GM12878 (cell line): ENCODE measurements around the gene PNMA1. TPM values are rescaled to one million over a fixed set of nuclear protein-coding genes. Genes with fewer than 3 reads are reported as not detected.
A peak's percentile ranks its signal among the peaks of the same experiment; 100 is the strongest.

Experiments used
- ATF3 ChIP-seq: IDR thresholded peaks from 2 replicates; pipeline ENCODE4 v1.6.1; 2011; ENCODE audit warnings: low read depth, mild to moderate bottlenecking, low read length, moderate library complexity, borderline replicate concordance; ENCODE audit errors: extremely low read depth
- CREM ChIP-seq: IDR thresholded peaks from 2 replicates; pipeline ENCODE4 v1.6.1; 2014; ENCODE audit warnings: antibody characterized with exemption, low read depth
- EGR1 ChIP-seq, 2 experiments: IDR thresholded peaks; 1 replicate in 1 of 2; 2 replicates in 1 of 2; pipeline ENCODE4 v1.6.1; 2011 to 2012; ENCODE audit warnings: low read depth in 2 of 2, low read length in 2 of 2, borderline replicate concordance in 1 of 2, mild to moderate bottlenecking in 1 of 2, moderate library complexity in 1 of 2
- FOXK2 ChIP-seq: fragments of 450-650 bp; IDR thresholded peaks from 2 replicates; pipeline ENCODE4 v1.6.1; 2017; ENCODE audit warnings: mild to moderate bottlenecking, moderate library complexity
- IRF4 ChIP-seq: IDR thresholded peaks from 2 replicates; pipeline ENCODE4 v1.6.1; 2011; ENCODE audit warnings: low read depth, low read length
- JUNB ChIP-seq: IDR thresholded peaks from 2 replicates; pipeline ENCODE4 v1.6.1; 2016; ENCODE audit warnings: antibody characterized with exemption, mild to moderate bottlenecking
- JUND ChIP-seq: IDR thresholded peaks from 2 replicates; pipeline ENCODE4 v1.6.1; 2012; ENCODE audit warnings: low read depth, mild to moderate bottlenecking, low read length, improper control_type of control experiment, moderate library complexity
- MAX ChIP-seq: IDR thresholded peaks from 2 replicates; pipeline ENCODE4 v1.6.1; 2012; ENCODE audit warnings: low read depth, low read length, improper control_type of control experiment
- MYB ChIP-seq: fragments of 150-350 bp; IDR thresholded peaks from 2 replicates; pipeline ENCODE4 v1.6.1; 2014; ENCODE audit warnings: mild to moderate bottlenecking, low read depth, low read length, borderline replicate concordance
- NBN ChIP-seq: fragments of 450-650 bp; IDR thresholded peaks from 2 replicates; pipeline ENCODE4 v1.6.1; 2016
- NFYA ChIP-seq: IDR thresholded peaks from 2 replicates; pipeline ENCODE4 v1.6.1; 2011; ENCODE audit warnings: low read depth, mild to moderate bottlenecking, low read length, improper control_type of control experiment, borderline replicate concordance
- NKRF ChIP-seq: fragments of 450-650 bp; conservative IDR thresholded peaks from 2 replicates; pipeline ENCODE4 v1.6.1; 2017; ENCODE audit warnings: mild to moderate bottlenecking, moderate library complexity
- POLR2AphosphoS2 ChIP-seq: IDR thresholded peaks from 2 replicates; pipeline ENCODE4 v1.6.1; 2011; ENCODE audit warnings: low read depth, mild to moderate bottlenecking, low read length, improper control_type of control experiment, moderate library complexity
- RFX5 ChIP-seq: IDR thresholded peaks from 2 replicates; pipeline ENCODE4 v1.6.1; 2011; ENCODE audit warnings: low read depth, low read length, improper control_type of control experiment
- SMAD1 ChIP-seq: fragments of 450-650 bp; IDR thresholded peaks from 2 replicates; pipeline ENCODE4 v1.6.1; 2018; ENCODE audit warnings: mild to moderate bottlenecking, low read depth; ENCODE audit not compliant: partially characterized antibody
- SMAD5 ChIP-seq: IDR thresholded peaks from 2 replicates; pipeline ENCODE4 v1.6.1; 2016; ENCODE audit warnings: antibody characterized with exemption, low read depth
- SUPT20H ChIP-seq: IDR thresholded peaks from 2 replicates; pipeline ENCODE4 v1.6.1; 2011; ENCODE audit warnings: low read depth, mild to moderate bottlenecking, low read length, moderate library complexity, borderline replicate concordance; ENCODE audit not compliant: control insufficient read depth
- SUZ12 ChIP-seq: fragments of 200-600 bp; sonication (generic); IDR thresholded peaks from one replicate; pipeline ENCODE4 v1.6.1; 2018; ENCODE audit warnings: antibody characterized with exemption, mild to moderate bottlenecking; ENCODE audit not compliant: unreplicated experiment
- TARDBP ChIP-seq: IDR thresholded peaks from 2 replicates; pipeline ENCODE4 v1.6.1; 2016; ENCODE audit warnings: borderline replicate concordance
- TCF3 ChIP-seq: IDR thresholded peaks from 2 replicates; pipeline ENCODE4 v1.6.1; 2012; ENCODE audit warnings: low read depth, mild to moderate bottlenecking, low read length, borderline replicate concordance; ENCODE audit not compliant: insufficient read depth
- ZNF687 ChIP-seq: fragments of 450-650 bp; IDR thresholded peaks from 2 replicates; pipeline ENCODE4 v1.6.1; 2017; ENCODE audit warnings: mild to moderate bottlenecking, moderate library complexity
- polyA plus RNA-seq, 11 experiments: library from polyadenylated mRNA; depleted of rRNA in 4 of 11; unstranded in 6 of 11; stranded (reverse) in 5 of 11; fragments of >200 nt; fragmentation: Nextera tagmentation in 4 of 11; fragmentation: Illumina TruSeq in 1 of 11; extraction: Ambion mirVana in 4 of 11; extraction: Trizol in 1 of 11; gene quantifications; 1 replicate in 1 of 11; 2 replicates in 10 of 11; pipeline versions ENCODE4 v1.2.1 to v1.2.3, GENCODE V29; 2011 to 2016; ENCODE audit warnings: inconsistent platforms in 2 of 11, missing spikeins in 2 of 11, low read depth in 1 of 11
- total RNA-seq, 4 experiments: library from RNA; depleted of rRNA in 3 of 4; stranded (reverse); fragments of >200 nt in 3 of 4; fragmentation: Illumina TruSeq in 1 of 4; extraction: Trizol in 1 of 4; gene quantifications; 2 replicates each; pipeline versions ENCODE4 v1.2.1 to v1.2.3, GENCODE V29; 2013 to 2021
- TF ChIP-seq, protein P1 (sequence below): IDR thresholded peaks from 2 replicates; pipeline ENCODE4 v1.6.1; 2012; ENCODE audit warnings: low read depth, low read length, improper control_type of control experiment

The PNMA1 gene
- total and polyA plus RNA-seq, 10 of the 15 experiments (the other 5 are each of a cell fraction or from before 2014, with no cell fraction given), result 1.8 to 39.3 (median 11.1) TPM

GRCh38 chr14:73713803-73714655, at the start of gene PNMA1 (continued):
- TF ChIP-seq SUPT20H, result no peak
- TF ChIP-seq MYB, result no peak
- no peak for TF ChIP-seq NBN
- TF ChIP-seq MAX, result peak; percentile 68
- TF ChIP-seq TARDBP, result no peak
- no peak for TF ChIP-seq SUZ12
- peak; percentile 55; the same call in 1 of the 2 replicates for TF ChIP-seq NKRF
- TF ChIP-seq RFX5, result no peak
- TF ChIP-seq JUNB, result no peak
- TF ChIP-seq CREM, result 0 out of 2 replicates have a peak, but pooled peaks have one; percentile 12
- 0 out of 2 replicates have a peak, but pooled peaks have one; percentile 41 for TF ChIP-seq TCF3
- TF ChIP-seq IRF4, result no peak
- TF ChIP-seq, protein P1, sequence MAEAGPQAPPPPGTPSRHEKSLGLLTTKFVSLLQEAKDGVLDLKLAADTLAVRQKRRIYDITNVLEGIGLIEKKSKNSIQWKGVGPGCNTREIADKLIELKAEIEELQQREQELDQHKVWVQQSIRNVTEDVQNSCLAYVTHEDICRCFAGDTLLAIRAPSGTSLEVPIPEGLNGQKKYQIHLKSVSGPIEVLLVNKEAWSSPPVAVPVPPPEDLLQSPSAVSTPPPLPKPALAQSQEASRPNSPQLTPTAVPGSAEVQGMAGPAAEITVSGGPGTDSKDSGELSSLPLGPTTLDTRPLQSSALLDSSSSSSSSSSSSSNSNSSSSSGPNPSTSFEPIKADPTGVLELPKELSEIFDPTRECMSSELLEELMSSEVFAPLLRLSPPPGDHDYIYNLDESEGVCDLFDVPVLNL, result no peak
- TF ChIP-seq ATF3, result no peak
- TF ChIP-seq FOXK2, result peak; percentile 61; the same call in 1 of the 2 replicates
- TF ChIP-seq EGR1 (IDR thresholded peaks at IDR 0.05; ENCODE audit: borderline replicate concordance in 1 of 2, low read depth in 2 of 2, low read length in 2 of 2), result peak in 1 of 2 experiments; percentile 97; a peak in 2 of 3 replicates
- TF ChIP-seq POLR2AphosphoS2, result peak; percentile 94
- peak; percentile 75 for TF ChIP-seq ZNF687
- TF ChIP-seq SMAD5, result peak; percentile 15; the same call in 1 of the 2 replicates
- no peak for TF ChIP-seq JUND
- no peak for TF ChIP-seq NFYA
- no peak for TF ChIP-seq SMAD1
